ENCODE data around the gene LAMC2.
"Not testable (repeated sequence)": the region's sequence is repeated elsewhere in the genome, so short reads cannot be mapped to it uniquely, and the experiment has no call there.

The LAMC2 gene

GRCh38 chr1:183273300-183273699, 87.2 kb downstream of the LAMC2 start:
- H3K9me3 ChIP-seq (ENCODE audit: low read length): no peaks in the 10 kb centered on the region
- no peaks in the 10 kb centered on the region for H3K36me3 ChIP-seq (ENCODE audit: insufficient read depth, low read length)
- no peak overlapping the region for H3K4me3 ChIP-seq (ENCODE audit: low read length)
- no peaks in the 10 kb centered on the region for H3K4me1 ChIP-seq (ENCODE audit: insufficient read depth, low read length)
- H3K27me3 ChIP-seq (ENCODE audit: insufficient read depth, low read length): no peaks in the 10 kb centered on the region
- no peak overlapping the region for H2AFZ ChIP-seq (ENCODE audit: low read depth, low read length)

- H3K4me1 ChIP-seq (ENCODE audit: insufficient read depth, low read length); H3K9me3 ChIP-seq (ENCODE audit: low read length); H3K36me3 ChIP-seq (ENCODE audit: insufficient read depth, low read length); H3K27me3 ChIP-seq (ENCODE audit: insufficient read depth, low read length); H3K4me3 ChIP-seq (ENCODE audit: low read length); H2AFZ ChIP-seq (ENCODE audit: low read depth, low read length): not testable (repeated sequence)
Observed at GRCh38 chr1:183273984-183274383, 87.9 kb downstream of the LAMC2 start.

- H3K9me3 ChIP-seq (ENCODE audit: low read length): no peaks in the 10 kb centered on the region
- no peak overlapping the region for H3K4me3 ChIP-seq (ENCODE audit: low read length)
- peaks cover 3% of the 10 kb centered on the region for H3K4me1 ChIP-seq (ENCODE audit: insufficient read depth, low read length)
- no peaks in the 10 kb centered on the region for H3K36me3 ChIP-seq (ENCODE audit: insufficient read depth, low read length)
- H3K27me3 ChIP-seq (ENCODE audit: insufficient read depth, low read length): no peaks in the 10 kb centered on the region
- H2AFZ ChIP-seq (ENCODE audit: low read depth, low read length): no peak overlapping the region
Observed at GRCh38 chr1:183274836-183275235, 88.8 kb downstream of the LAMC2 start.

GRCh38 chr1:183275322-183275721, 89.3 kb downstream of the LAMC2 start:
- H3K36me3 ChIP-seq (ENCODE audit: insufficient read depth, low read length): no peaks in the 10 kb centered on the region
- peaks cover 3% of the 10 kb centered on the region for H3K4me1 ChIP-seq (ENCODE audit: insufficient read depth, low read length)
- no peak overlapping the region for H2AFZ ChIP-seq (ENCODE audit: low read depth, low read length)
- no peaks in the 10 kb centered on the region for H3K27me3 ChIP-seq (ENCODE audit: insufficient read depth, low read length)
- H3K4me3 ChIP-seq (ENCODE audit: low read length): no peak overlapping the region
- H3K9me3 ChIP-seq (ENCODE audit: low read length): no peaks in the 10 kb centered on the region

- Histone ChIP-seq H2AFZ (ENCODE audit: low read depth, low read length) (no peak overlapping the region), H3K27me3 (ENCODE audit: insufficient read depth, low read length) (no peaks in the 10 kb centered on the region), H3K36me3 (ENCODE audit: insufficient read depth, low read length) (no peaks in the 10 kb centered on the region), H3K9me3 (ENCODE audit: low read length) (no peaks in the 10 kb centered on the region), H3K4me1 (ENCODE audit: insufficient read depth, low read length) (peaks cover 3% of the 10 kb centered on the region), H3K4me3 (ENCODE audit: low read length) (no peak overlapping the region)
Observed at GRCh38 chr1:183276386-183277080, 90.5 kb downstream of the LAMC2 start.

DNA sequence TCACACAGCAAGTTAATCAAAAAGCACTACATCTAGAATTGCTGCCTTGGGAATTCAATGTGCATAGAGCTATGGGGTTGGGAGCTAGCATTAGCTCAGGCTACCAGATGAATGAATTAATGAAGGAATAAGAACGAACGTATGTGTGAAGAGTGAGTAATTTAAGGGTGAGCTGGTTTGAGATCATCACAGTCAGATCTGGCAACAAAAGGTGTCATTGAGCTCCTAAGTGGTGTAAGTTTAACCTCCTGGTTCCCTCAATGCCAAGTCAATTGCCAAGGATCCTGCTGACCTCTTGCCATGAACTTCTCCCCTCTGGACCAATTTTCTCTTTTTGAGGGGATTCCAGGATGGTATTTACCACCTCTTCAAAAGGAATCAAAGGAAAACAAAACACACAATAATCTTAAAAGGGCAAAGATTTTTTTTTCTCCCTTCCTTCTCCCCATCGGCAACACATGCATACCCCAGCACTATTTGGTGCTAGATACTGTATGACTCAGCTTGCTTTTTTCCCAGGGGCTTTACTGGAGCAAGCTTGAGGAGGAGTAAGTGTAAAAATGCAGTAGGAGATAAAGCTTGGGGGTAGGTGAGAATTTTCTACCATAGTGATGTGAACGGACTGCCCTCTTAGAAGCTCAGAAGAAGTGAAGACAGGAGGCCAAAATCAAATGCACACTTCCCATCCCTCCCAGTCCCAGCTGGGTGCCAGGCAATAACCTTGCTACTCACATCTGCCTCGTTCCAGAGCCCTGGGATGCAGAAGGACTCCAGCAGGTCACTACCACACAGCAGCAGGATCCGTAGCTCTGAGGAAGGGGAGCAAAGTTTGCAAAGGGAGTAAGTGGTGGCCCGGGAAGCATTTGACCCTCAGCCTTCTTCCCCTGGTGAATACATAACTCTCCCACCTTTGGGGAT, 92.0 kb downstream of the LAMC2 start:
- no peaks in the 10 kb centered on the region for H3K27me3 ChIP-seq (ENCODE audit: insufficient read depth, low read length)
- no peaks in the 10 kb centered on the region for H3K9me3 ChIP-seq (ENCODE audit: low read length)
- peaks cover 6% of the 10 kb centered on the region for H3K4me1 ChIP-seq (ENCODE audit: insufficient read depth, low read length)
- H3K36me3 ChIP-seq (ENCODE audit: insufficient read depth, low read length): no peaks in the 10 kb centered on the region
- H3K4me3 ChIP-seq (ENCODE audit: low read length): no peak overlapping the region
- H2AFZ ChIP-seq (ENCODE audit: low read depth, low read length): no peak overlapping the region

DNA sequence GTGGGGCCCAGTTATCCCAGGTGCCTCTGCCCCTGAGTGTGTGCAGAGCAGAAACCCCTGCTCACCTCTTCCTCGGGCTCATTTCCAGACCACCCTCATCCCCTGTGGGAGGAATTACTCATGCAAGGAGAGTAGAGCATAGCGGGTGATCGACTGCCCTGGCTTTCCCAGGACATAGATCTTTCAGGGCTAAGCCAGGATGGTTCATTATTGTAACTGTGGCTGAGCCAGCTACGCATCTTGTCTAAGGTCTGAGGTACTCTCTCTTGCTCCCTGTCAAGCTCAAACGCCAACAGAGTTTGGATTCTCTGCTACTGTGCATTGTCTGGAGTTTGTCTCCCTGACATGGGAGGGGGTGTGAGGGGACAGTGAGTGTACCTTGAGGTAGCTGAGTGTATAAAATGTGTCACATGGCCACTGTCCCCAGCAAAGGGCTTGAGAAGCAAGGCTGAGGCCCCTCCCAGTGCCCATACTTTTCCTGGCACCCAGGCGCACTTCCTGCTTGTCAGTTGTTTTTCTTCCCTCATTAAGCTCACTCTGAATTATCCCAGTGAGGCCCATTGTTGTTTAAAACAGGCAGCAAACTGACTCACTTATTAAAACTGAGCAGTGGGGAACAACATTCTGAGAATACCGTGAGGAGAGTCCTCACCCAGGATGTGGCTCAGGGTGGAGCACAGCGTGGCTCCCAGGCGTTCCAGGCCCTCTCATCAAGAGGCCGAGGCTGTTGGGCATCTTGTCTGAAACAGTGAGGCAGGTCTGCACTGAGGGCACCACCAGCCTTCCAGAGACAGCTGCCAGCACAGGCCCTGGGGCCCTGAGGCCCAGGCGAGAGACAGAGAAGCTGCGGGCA, 92.9 kb downstream of the LAMC2 start:
- H3K4me3 ChIP-seq (ENCODE audit: low read length): no peak overlapping the region
- H3K27me3 ChIP-seq (ENCODE audit: insufficient read depth, low read length): no peaks in the 10 kb centered on the region
- H3K36me3 ChIP-seq (ENCODE audit: insufficient read depth, low read length): no peaks in the 10 kb centered on the region
- H3K9me3 ChIP-seq (ENCODE audit: low read length): no peaks in the 10 kb centered on the region
- H2AFZ ChIP-seq (ENCODE audit: low read depth, low read length): no peak overlapping the region
- peaks cover 6% of the 10 kb centered on the region for H3K4me1 ChIP-seq (ENCODE audit: insufficient read depth, low read length)

DNA sequence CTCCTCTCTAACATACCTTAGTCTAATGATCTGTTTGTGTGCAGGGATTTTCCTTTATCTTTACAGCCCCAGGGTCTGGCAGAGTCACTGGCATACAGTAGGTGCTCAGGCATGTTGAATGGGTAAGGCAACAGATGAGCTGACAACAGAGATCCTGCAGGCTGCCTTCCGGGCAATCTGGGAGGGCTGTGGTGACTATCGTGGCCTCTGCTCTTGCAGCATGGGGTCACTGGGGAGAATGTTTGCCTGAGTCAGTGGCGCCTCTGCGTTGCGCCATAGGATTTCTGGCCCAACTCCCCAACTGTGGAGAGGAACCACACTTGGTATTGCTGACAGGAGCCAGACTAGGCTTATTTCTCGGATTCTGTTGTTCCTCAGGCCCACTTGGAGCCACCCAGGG, 93.8 kb downstream of the LAMC2 start:
- Histone ChIP-seq H2AFZ (ENCODE audit: low read depth, low read length) (no peak overlapping the region), H3K4me1 (ENCODE audit: insufficient read depth, low read length) (peaks cover 6% of the 10 kb centered on the region), H3K4me3 (ENCODE audit: low read length) (no peak overlapping the region), H3K27me3 (ENCODE audit: insufficient read depth, low read length) (no peaks in the 10 kb centered on the region), H3K9me3 (ENCODE audit: low read length) (no peaks in the 10 kb centered on the region), H3K36me3 (ENCODE audit: insufficient read depth, low read length) (no peaks in the 10 kb centered on the region)

GRCh38 chr1:183281039-183281438, 95.0 kb downstream of the LAMC2 start:
- Histone ChIP-seq H3K4me1 (ENCODE audit: insufficient read depth, low read length) (peaks cover 6% of the 10 kb centered on the region), H3K36me3 (ENCODE audit: insufficient read depth, low read length) (no peaks in the 10 kb centered on the region), H3K9me3 (ENCODE audit: low read length) (no peaks in the 10 kb centered on the region), H3K27me3 (ENCODE audit: insufficient read depth, low read length) (no peaks in the 10 kb centered on the region), H3K4me3 (ENCODE audit: low read length) (no peak overlapping the region), H2AFZ (ENCODE audit: low read depth, low read length) (no peak overlapping the region)

DNA sequence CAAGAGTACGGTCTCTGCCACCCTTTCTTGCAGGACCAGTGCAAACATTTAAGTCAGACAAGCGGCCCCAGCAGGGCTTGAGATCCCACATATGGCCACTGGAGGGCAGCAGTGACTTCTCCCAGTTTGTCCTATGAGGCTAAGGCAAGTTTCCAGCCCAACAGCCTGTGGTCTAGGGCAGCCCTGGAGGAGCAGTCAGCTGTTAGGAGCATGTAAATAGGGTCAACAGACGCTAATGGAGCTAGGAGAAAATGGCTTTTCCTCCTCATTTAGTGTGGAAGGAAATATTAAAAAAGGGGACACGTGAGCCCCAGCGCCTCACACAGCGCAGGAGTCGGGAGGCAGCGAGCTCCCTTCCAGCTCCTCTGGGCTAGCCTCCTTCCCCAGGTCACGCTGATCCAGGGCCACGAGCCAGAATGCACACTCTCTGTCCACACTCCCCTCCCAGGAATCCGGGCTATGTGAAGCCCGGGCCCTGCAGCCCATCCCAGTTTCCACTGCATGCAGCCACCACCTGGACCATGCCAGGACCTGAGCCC, 95.6 kb downstream of the LAMC2 start:
- Histone ChIP-seq H3K27me3 (ENCODE audit: insufficient read depth, low read length) (no peaks in the 10 kb centered on the region), H3K36me3 (ENCODE audit: insufficient read depth, low read length) (no peaks in the 10 kb centered on the region), H2AFZ (ENCODE audit: low read depth, low read length) (no peak overlapping the region), H3K4me3 (ENCODE audit: low read length) (no peak overlapping the region), H3K9me3 (ENCODE audit: low read length) (no peaks in the 10 kb centered on the region), H3K4me1 (ENCODE audit: insufficient read depth, low read length) (peaks cover 8% of the 10 kb centered on the region)

DNA sequence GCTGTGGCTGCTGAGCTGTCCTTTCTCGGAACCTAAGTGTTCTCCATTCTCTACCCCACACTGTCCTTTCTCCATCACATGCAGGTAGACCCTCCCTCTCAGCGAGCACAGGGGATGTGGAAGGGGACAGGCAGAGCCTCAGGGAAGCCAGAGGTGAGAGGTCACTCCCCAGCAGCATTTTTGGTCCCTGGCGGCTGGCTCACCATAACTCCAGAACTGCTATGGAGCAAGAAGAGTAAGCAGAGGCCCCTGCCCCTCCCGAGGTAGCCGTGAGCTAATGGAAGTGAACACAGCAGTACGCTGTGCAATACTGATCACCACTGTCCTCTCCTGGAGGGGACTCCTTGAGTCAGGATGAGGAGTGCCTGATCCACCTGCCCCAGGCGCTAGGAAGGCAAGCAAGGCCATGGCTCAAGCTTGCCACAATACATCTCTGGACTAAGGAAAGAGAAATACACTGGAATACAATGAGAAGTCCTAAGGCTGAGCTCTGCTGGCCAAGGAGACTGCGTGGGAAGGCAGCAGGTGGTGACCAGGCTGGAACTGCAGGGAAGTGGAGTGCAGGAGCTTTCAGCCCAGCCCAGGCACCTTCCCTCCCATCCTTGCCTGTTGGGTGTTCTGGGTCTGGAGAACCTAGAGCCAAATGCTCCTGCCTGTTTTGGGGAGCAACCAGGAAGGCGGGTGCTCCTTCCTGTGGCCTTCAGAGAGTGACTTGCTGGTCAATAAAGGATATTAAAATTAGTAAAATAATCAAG, 96.2 kb downstream of the LAMC2 start:
- H3K27me3 ChIP-seq (ENCODE audit: insufficient read depth, low read length): no peaks in the 10 kb centered on the region
- H2AFZ ChIP-seq (ENCODE audit: low read depth, low read length): no peak overlapping the region
- H3K4me1 ChIP-seq (ENCODE audit: insufficient read depth, low read length): peaks cover 14% of the 10 kb centered on the region
- H3K9me3 ChIP-seq (ENCODE audit: low read length): no peaks in the 10 kb centered on the region
- H3K4me3 ChIP-seq (ENCODE audit: low read length): no peak overlapping the region
- no peaks in the 10 kb centered on the region for H3K36me3 ChIP-seq (ENCODE audit: insufficient read depth, low read length)

- no peaks in the 10 kb centered on the region for H3K36me3 ChIP-seq (ENCODE audit: insufficient read depth, low read length)
- H3K4me3 ChIP-seq (ENCODE audit: low read length): no peak overlapping the region
- no peaks in the 10 kb centered on the region for H3K9me3 ChIP-seq (ENCODE audit: low read length)
- H3K27me3 ChIP-seq (ENCODE audit: insufficient read depth, low read length): no peaks in the 10 kb centered on the region
- no peak overlapping the region for H2AFZ ChIP-seq (ENCODE audit: low read depth, low read length)
- peaks cover 20% of the 10 kb centered on the region for H3K4me1 ChIP-seq (ENCODE audit: insufficient read depth, low read length)
Observed at GRCh38 chr1:183283286-183283685, 97.2 kb downstream of the LAMC2 start.
